Esophagus squamous epithelium (tissue), 4 donors: ENCODE measurements around the gene LSM8.

Experiments
- CTCF ChIP-seq, 6 experiments: fragments of 450-650 bp in 4 of 6; fragments of 200-600 bp in 2 of 6; sonication (generic) in 2 of 6; IDR thresholded peaks; one replicate each; pipeline ENCODE4 v1.5.1; 2016 to 2019; ENCODE audit warnings: antibody characterized with exemption in 6 of 6, mild to moderate bottlenecking in 4 of 6, moderate library complexity in 4 of 6
- POLR2A ChIP-seq, 4 donors: fragments of 450-650 bp; IDR thresholded peaks; one replicate each; pipeline ENCODE4 v1.6.1; 2017; ENCODE audit warnings: antibody characterized with exemption in 4 of 4, mild to moderate bottlenecking in 4 of 4, moderate library complexity in 3 of 4

GRCh38 chr7:118214833-118215182, 30.8 kb downstream of the LSM8 start:
- TF ChIP-seq CTCF (IDR thresholded peaks at IDR 0.05) (no peak), POLR2A (IDR thresholded peaks at IDR 0.05) (no peak)
